Measurements from ENCODE around the gene MAPK10. TPM values are rescaled to one million over a fixed set of nuclear protein-coding genes. Genes with fewer than 3 reads are reported as not detected.

The MAPK10 gene
- total and polyA plus RNA-seq, 4 donors, result 0.82 to 3.6 (median 2.3) TPM

DNA sequence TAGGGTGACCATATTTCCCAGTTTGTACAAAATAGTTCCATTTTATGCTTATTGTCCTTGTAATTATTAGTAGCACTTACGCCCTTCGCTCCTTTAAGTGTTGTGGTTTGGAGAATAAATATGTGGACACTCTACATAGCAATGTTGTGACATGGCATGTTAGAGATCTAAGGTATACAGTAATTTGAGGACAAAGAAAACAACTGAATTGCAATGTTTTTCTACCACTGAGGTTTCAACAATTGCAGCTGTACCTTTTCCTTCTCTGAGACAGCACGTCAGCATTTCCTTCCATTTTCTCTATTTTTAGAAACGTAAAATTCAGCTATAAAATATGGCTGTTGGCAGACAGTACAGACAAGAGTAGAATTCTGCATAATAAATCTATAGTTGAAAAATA lies 323.1 kb downstream of the MAPK10 start:
- H3K4me1 ChIP-seq (ENCODE audit: control insufficient read depth in 4 of 4, insufficient read depth in 4 of 4, low read length in 3 of 4), result no peaks in the 10 kb centered on the region
- TF ChIP-seq FOXA1 (IDR thresholded peaks at IDR 0.05) (no peak), JUND (IDR thresholded peaks at IDR 0.05) (no peak), EGR1 (IDR thresholded peaks at IDR 0.05; ENCODE audit: low read depth in 2 of 2) (no peak), SP1 (IDR thresholded peaks at IDR 0.05) (no peak), YY1 (IDR thresholded peaks at IDR 0.05) (no peak)
- TF ChIP-seq, protein P1, sequence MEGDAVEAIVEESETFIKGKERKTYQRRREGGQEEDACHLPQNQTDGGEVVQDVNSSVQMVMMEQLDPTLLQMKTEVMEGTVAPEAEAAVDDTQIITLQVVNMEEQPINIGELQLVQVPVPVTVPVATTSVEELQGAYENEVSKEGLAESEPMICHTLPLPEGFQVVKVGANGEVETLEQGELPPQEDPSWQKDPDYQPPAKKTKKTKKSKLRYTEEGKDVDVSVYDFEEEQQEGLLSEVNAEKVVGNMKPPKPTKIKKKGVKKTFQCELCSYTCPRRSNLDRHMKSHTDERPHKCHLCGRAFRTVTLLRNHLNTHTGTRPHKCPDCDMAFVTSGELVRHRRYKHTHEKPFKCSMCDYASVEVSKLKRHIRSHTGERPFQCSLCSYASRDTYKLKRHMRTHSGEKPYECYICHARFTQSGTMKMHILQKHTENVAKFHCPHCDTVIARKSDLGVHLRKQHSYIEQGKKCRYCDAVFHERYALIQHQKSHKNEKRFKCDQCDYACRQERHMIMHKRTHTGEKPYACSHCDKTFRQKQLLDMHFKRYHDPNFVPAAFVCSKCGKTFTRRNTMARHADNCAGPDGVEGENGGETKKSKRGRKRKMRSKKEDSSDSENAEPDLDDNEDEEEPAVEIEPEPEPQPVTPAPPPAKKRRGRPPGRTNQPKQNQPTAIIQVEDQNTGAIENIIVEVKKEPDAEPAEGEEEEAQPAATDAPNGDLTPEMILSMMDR (IDR thresholded peaks at IDR 0.05; ENCODE audit: low read depth, low read length, missing input control), result no peak
- TF ChIP-seq, protein P2, sequence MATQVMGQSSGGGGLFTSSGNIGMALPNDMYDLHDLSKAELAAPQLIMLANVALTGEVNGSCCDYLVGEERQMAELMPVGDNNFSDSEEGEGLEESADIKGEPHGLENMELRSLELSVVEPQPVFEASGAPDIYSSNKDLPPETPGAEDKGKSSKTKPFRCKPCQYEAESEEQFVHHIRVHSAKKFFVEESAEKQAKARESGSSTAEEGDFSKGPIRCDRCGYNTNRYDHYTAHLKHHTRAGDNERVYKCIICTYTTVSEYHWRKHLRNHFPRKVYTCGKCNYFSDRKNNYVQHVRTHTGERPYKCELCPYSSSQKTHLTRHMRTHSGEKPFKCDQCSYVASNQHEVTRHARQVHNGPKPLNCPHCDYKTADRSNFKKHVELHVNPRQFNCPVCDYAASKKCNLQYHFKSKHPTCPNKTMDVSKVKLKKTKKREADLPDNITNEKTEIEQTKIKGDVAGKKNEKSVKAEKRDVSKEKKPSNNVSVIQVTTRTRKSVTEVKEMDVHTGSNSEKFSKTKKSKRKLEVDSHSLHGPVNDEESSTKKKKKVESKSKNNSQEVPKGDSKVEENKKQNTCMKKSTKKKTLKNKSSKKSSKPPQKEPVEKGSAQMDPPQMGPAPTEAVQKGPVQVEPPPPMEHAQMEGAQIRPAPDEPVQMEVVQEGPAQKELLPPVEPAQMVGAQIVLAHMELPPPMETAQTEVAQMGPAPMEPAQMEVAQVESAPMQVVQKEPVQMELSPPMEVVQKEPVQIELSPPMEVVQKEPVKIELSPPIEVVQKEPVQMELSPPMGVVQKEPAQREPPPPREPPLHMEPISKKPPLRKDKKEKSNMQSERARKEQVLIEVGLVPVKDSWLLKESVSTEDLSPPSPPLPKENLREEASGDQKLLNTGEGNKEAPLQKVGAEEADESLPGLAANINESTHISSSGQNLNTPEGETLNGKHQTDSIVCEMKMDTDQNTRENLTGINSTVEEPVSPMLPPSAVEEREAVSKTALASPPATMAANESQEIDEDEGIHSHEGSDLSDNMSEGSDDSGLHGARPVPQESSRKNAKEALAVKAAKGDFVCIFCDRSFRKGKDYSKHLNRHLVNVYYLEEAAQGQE (IDR thresholded peaks at IDR 0.05), result no peak
- TF ChIP-seq, protein P3, sequence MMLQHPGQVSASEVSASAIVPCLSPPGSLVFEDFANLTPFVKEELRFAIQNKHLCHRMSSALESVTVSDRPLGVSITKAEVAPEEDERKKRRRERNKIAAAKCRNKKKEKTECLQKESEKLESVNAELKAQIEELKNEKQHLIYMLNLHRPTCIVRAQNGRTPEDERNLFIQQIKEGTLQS (IDR thresholded peaks at IDR 0.05), result no peak
- no peak overlapping the region for H3K9ac ChIP-seq (ENCODE audit: low read depth in 1 of 2, low read length in 2 of 2)
- WGBS, result 77% methylated on average over 4 of the region's 4 CpGs
- peaks cover 0 to 5% (median 0%) of the 10 kb centered on the region in 4 donors for H3K27me3 ChIP-seq (ENCODE audit: control insufficient read depth in 4 of 4, insufficient read depth in 4 of 4, low read length in 3 of 4)
- DNase-seq (ENCODE audit: low spot score), result no peak
- H3K36me3 ChIP-seq (ENCODE audit: control insufficient read depth in 4 of 4, insufficient read depth in 3 of 4, low read depth in 1 of 4, low read length in 3 of 4), result no peaks in the 10 kb centered on the region
- H3K4me3 ChIP-seq (ENCODE audit: low read depth in 1 of 3, low read length in 3 of 3), result no peak overlapping the region
- H3K9me3 ChIP-seq (ENCODE audit: control insufficient read depth in 4 of 4, low read length in 3 of 4), result no peaks in the 10 kb centered on the region
- no peak overlapping the region for H3K27ac ChIP-seq (ENCODE audit: low read depth in 1 of 2, low read length in 2 of 2)

DNA sequence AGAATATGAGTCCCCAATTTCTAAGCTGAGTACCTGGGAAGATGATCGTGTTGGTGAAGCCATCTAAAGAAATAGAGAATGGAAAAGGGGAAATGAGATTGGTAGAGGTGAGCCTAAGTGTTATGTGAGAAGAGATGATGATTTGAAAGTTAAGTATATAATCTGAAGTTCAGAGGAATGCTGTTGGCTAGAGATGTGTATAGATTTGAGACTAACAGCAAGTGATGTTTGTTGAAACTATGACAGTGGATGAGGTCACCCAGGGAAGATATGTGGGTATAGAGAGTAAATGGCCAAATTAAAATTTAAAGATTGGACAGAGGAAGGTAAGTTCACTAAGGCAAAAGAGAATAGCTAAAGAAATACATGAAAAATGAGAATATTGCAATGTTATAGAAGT lies 324.2 kb downstream of the MAPK10 start:
- TF ChIP-seq, protein P4, sequence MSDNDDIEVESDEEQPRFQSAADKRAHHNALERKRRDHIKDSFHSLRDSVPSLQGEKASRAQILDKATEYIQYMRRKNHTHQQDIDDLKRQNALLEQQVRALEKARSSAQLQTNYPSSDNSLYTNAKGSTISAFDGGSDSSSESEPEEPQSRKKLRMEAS (IDR thresholded peaks at IDR 0.05), result no peak
- TF ChIP-seq, protein P2 (IDR thresholded peaks at IDR 0.05), result no peak
- TF ChIP-seq, protein P3 (IDR thresholded peaks at IDR 0.05), result no peak
- TF ChIP-seq JUND (IDR thresholded peaks at IDR 0.05) (no peak), FOXA2 (IDR thresholded peaks at IDR 0.05) (no peak), FOXA1 (IDR thresholded peaks at IDR 0.05) (no peak), TAF1 (conservative IDR thresholded peaks at IDR 0.05) (no peak), NR2F2 (IDR thresholded peaks at IDR 0.05) (no peak), EGR1 (IDR thresholded peaks at IDR 0.05; ENCODE audit: low read depth in 2 of 2) (no peak), HNF4G (IDR thresholded peaks at IDR 0.05) (no peak), YY1 (IDR thresholded peaks at IDR 0.05) (no peak), SP1 (IDR thresholded peaks at IDR 0.05) (no peak), RXRA (IDR thresholded peaks at IDR 0.05) (no peak), RAD21 (IDR thresholded peaks at IDR 0.05) (no peak)
- TF ChIP-seq, protein P5, sequence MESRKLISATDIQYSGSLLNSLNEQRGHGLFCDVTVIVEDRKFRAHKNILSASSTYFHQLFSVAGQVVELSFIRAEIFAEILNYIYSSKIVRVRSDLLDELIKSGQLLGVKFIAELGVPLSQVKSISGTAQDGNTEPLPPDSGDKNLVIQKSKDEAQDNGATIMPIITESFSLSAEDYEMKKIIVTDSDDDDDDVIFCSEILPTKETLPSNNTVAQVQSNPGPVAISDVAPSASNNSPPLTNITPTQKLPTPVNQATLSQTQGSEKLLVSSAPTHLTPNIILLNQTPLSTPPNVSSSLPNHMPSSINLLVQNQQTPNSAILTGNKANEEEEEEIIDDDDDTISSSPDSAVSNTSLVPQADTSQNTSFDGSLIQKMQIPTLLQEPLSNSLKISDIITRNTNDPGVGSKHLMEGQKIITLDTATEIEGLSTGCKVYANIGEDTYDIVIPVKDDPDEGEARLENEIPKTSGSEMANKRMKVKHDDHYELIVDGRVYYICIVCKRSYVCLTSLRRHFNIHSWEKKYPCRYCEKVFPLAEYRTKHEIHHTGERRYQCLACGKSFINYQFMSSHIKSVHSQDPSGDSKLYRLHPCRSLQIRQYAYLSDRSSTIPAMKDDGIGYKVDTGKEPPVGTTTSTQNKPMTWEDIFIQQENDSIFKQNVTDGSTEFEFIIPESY (IDR thresholded peaks at IDR 0.05), result no peak
- TF ChIP-seq, protein P1 (IDR thresholded peaks at IDR 0.05; ENCODE audit: low read depth, low read length, missing input control), result no peak
- Histone ChIP-seq H3K4me3 (ENCODE audit: low read depth in 1 of 3, low read length in 3 of 3) (no peak overlapping the region), H3K27me3 (ENCODE audit: control insufficient read depth in 4 of 4, insufficient read depth in 4 of 4, low read length in 3 of 4) (peaks cover 0 to 5% (median 0%) of the 10 kb centered on the region in 4 donors), H3K36me3 (ENCODE audit: control insufficient read depth in 4 of 4, insufficient read depth in 3 of 4, low read depth in 1 of 4, low read length in 3 of 4) (no peaks in the 10 kb centered on the region), H3K9ac (ENCODE audit: low read depth in 1 of 2, low read length in 2 of 2) (no peak overlapping the region), H3K9me3 (ENCODE audit: control insufficient read depth in 4 of 4, low read length in 3 of 4) (no peaks in the 10 kb centered on the region), H3K4me1 (ENCODE audit: control insufficient read depth in 4 of 4, insufficient read depth in 4 of 4, low read length in 3 of 4) (no peaks in the 10 kb centered on the region), H3K27ac (ENCODE audit: low read depth in 1 of 2, low read length in 2 of 2) (no peak overlapping the region)
- no peak for DNase-seq (ENCODE audit: low spot score)
- WGBS, result 92% methylated on average over 1 of the region's 1 CpG

Measured in liver (tissue), 9 donors.